Measurements from ENCODE around the gene NFE2.

NFE2 gene

DNA sequence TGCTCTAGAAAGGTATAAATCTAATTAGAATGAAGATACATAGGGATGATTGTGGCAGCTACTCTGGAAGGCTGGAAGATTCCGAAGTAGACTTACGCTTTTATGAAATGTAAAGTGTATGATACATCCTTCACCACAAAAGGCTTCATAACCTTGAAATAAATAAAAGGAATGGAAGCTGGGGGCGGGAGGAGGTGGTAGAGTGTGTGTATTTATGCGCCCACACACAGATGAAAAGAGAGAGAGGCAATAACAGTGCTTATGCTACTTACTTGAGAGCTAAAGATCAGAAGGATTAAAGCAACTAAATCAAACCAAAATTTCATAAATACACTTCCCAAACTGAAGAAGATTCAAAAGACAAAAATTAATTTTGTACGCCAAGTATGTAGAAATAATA lies 51.3 kb downstream of the NFE2 start:
- TF ChIP-seq, protein P1, sequence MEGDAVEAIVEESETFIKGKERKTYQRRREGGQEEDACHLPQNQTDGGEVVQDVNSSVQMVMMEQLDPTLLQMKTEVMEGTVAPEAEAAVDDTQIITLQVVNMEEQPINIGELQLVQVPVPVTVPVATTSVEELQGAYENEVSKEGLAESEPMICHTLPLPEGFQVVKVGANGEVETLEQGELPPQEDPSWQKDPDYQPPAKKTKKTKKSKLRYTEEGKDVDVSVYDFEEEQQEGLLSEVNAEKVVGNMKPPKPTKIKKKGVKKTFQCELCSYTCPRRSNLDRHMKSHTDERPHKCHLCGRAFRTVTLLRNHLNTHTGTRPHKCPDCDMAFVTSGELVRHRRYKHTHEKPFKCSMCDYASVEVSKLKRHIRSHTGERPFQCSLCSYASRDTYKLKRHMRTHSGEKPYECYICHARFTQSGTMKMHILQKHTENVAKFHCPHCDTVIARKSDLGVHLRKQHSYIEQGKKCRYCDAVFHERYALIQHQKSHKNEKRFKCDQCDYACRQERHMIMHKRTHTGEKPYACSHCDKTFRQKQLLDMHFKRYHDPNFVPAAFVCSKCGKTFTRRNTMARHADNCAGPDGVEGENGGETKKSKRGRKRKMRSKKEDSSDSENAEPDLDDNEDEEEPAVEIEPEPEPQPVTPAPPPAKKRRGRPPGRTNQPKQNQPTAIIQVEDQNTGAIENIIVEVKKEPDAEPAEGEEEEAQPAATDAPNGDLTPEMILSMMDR (IDR thresholded peaks at IDR 0.05): no peak

DNA sequence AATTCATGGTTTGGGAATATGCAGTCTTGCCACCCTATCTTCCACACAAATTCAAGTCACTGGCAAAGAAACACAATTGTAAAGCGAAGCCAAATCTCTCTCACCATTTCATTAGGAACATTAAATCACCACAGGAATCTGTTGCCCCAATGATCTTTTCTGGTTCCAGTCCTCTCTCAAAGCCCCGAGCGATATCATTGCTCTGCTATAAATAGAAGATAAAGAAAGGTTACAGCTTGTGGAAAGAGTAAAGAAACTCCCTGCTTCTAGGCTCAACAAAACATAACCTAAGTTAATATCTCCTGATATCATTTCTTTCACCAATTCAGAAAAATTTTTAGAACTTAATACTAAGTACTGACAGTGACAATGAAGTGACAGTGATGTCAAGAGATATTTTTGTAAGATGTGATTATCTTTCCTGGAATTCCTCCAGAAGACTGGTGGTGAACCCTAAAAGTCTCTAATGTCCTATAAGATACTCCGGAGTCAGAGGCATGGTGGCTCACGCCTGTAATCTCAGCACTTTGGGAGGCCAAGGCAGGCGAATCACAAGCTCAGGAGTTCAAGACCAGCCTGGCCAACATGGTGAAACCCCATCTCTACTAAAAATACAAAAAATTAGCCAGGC lies 54.7 kb downstream of the NFE2 start:
- TF ChIP-seq, protein P1 (IDR thresholded peaks at IDR 0.05): no peak
